ENCODE results near the gene PAK4. TPM values are rescaled to one million over a fixed set of nuclear protein-coding genes. Genes with fewer than 3 reads are reported as not detected.

PAK4 gene
- total RNA-seq, 4 donors from 2014 or later, result 20.7 to 25.3 (median 23.6) TPM

- Histone ChIP-seq H3K9me3 (no peaks in the 10 kb centered on the region), H3K36me3 (no peaks in the 10 kb centered on the region), H3K4me3 (no peak overlapping the region), H3K27me3 (no peaks in the 10 kb centered on the region), H3K27ac (peak overlapping the region; percentile 3), H3K4me1 (peaks cover 69% of the 10 kb centered on the region)
- 55% methylated on average over 12 of the region's 12 CpGs for WGBS
- TF ChIP-seq POLR2AphosphoS5 (IDR thresholded peaks at IDR 0.05) (no peak), POLR2A (IDR thresholded peaks at IDR 0.05) (no peak), CTCF (IDR thresholded peaks at IDR 0.05) (no peak), EP300 (IDR thresholded peaks at IDR 0.05) (no peak)
- no peak for DNase-seq (ENCODE audit: low spot score in 2 of 2)
Observed at GRCh38 chr19:39136225-39136940, 10.8 kb downstream of the PAK4 start.

- no peak for DNase-seq (ENCODE audit: low spot score in 2 of 2)
- Histone ChIP-seq H3K27ac (peak overlapping the region; percentile 11), H3K27me3 (no peaks in the 10 kb centered on the region), H3K36me3 (no peaks in the 10 kb centered on the region), H3K9me3 (no peaks in the 10 kb centered on the region), H3K4me1 (peaks cover 62% of the 10 kb centered on the region), H3K4me3 (no peak overlapping the region)
- 88% methylated on average over 11 of the region's 12 CpGs for WGBS
- TF ChIP-seq CTCF (IDR thresholded peaks at IDR 0.05), result no peak
- TF ChIP-seq POLR2A (IDR thresholded peaks at IDR 0.05), result no peak
- TF ChIP-seq POLR2AphosphoS5 (IDR thresholded peaks at IDR 0.05), result no peak
- no peak for TF ChIP-seq EP300 (IDR thresholded peaks at IDR 0.05)
Observed at GRCh38 chr19:39137131-39137530, 11.5 kb downstream of the PAK4 start.

GRCh38 chr19:39138221-39139211, 12.9 kb downstream of the PAK4 start:
- Histone ChIP-seq H3K4me1 (peaks cover 49% of the 10 kb centered on the region), H3K4me3 (no peak overlapping the region), H3K27ac (peak overlapping the region; percentile 21), H3K36me3 (no peaks in the 10 kb centered on the region), H3K9me3 (no peaks in the 10 kb centered on the region), H3K27me3 (no peaks in the 10 kb centered on the region)
- 75% methylated on average over 19 of the region's 20 CpGs for WGBS
- no peak for DNase-seq (ENCODE audit: low spot score in 2 of 2)
- TF ChIP-seq EP300 (IDR thresholded peaks at IDR 0.05) (no peak), POLR2A (IDR thresholded peaks at IDR 0.05) (no peak), CTCF (IDR thresholded peaks at IDR 0.05) (no peak), POLR2AphosphoS5 (IDR thresholded peaks at IDR 0.05) (no peak)

- Histone ChIP-seq H3K36me3 (no peaks in the 10 kb centered on the region), H3K4me3 (no peak overlapping the region), H3K27ac (no peak overlapping the region), H3K9me3 (no peaks in the 10 kb centered on the region), H3K4me1 (peaks cover 52% of the 10 kb centered on the region), H3K27me3 (no peaks in the 10 kb centered on the region)
- TF ChIP-seq CTCF (IDR thresholded peaks at IDR 0.05), result no peak
- no peak for TF ChIP-seq POLR2AphosphoS5 (IDR thresholded peaks at IDR 0.05)
- 74% methylated on average over 8 of the region's 8 CpGs for WGBS
- DNase-seq (ENCODE audit: low spot score in 2 of 2), result no peak
Observed at GRCh38 chr19:39139305-39139874, 13.8 kb downstream of the PAK4 start.

Measured in suprapubic skin (tissue), 4 donors.